Endodermal cell (in vitro differentiated cells): Measurements from ENCODE around the gene FCSK. TPM values are rescaled to one million over a fixed set of nuclear protein-coding genes. Genes with fewer than 3 reads are reported as not detected.

Source experiments
- DNase-seq: peaks from one replicate; pipeline ENCODE4 v3.0.0-alpha.2; 2017
- H3K27ac ChIP-seq: 2 replicates; pipeline ENCODE4 v1.5.1; 2013; ENCODE audit warnings: mild to moderate bottlenecking, low read depth, low read length, moderate library complexity
- H3K27me3 ChIP-seq: 2 replicates; pipeline ENCODE4 v1.6.1; 2013; ENCODE audit warnings: mild to moderate bottlenecking, low read length, moderate library complexity; ENCODE audit not compliant: insufficient read depth, control insufficient read depth, poor library complexity, severe bottlenecking
- H3K36me3 ChIP-seq: 2 replicates; pipeline ENCODE4 v1.7.0; 2013; ENCODE audit warnings: mild to moderate bottlenecking, low read length, moderate library complexity; ENCODE audit not compliant: control insufficient read depth, insufficient read depth
- H3K4me1 ChIP-seq: one replicate; pipeline ENCODE4 v1.7.0; 2013; ENCODE audit warnings: low read length; ENCODE audit not compliant: control insufficient read depth, insufficient read depth
- H3K4me3 ChIP-seq: 2 replicates; pipeline ENCODE4 v1.5.1; 2013; ENCODE audit warnings: mild to moderate bottlenecking, low read length, moderate library complexity
- H3K9ac ChIP-seq: 2 replicates; pipeline ENCODE4 v1.6.1; 2013; ENCODE audit warnings: mild to moderate bottlenecking, low read length, moderate library complexity; ENCODE audit not compliant: poor library complexity, severe bottlenecking; ENCODE audit errors: extremely low read depth
- H3K9me3 ChIP-seq: 2 replicates; pipeline ENCODE4 v1.6.1; 2013; ENCODE audit warnings: mild to moderate bottlenecking, low read length, moderate library complexity; ENCODE audit not compliant: control insufficient read depth
- H3K27ac Mint-ChIP-seq: 2 replicates; pipeline ENCODE4 v1.8.0; 2020; ENCODE audit warnings: mixed read lengths
- H3K27me3 Mint-ChIP-seq: 2 replicates; pipeline ENCODE4 v1.8.0; 2021; ENCODE audit warnings: mild to moderate bottlenecking, mixed read lengths; ENCODE audit not compliant: insufficient read depth
- H3K36me3 Mint-ChIP-seq: 2 replicates; pipeline ENCODE4 v1.8.0; 2020; ENCODE audit warnings: low read depth, mixed read lengths
- H3K4me1 Mint-ChIP-seq: 2 replicates; pipeline ENCODE4 v1.8.0; 2020; ENCODE audit warnings: mixed read lengths
- H3K4me3 Mint-ChIP-seq: 2 replicates; pipeline ENCODE4 v1.8.0; 2020; ENCODE audit warnings: mild to moderate bottlenecking, moderate library complexity, mixed read lengths
- H3K9me3 Mint-ChIP-seq: 2 replicates; pipeline ENCODE4 v1.8.0; 2020; ENCODE audit warnings: mild to moderate bottlenecking, mixed read lengths
- CTCF ChIP-seq: fragments of 200-600 bp; sonication (generic); conservative IDR thresholded peaks from 2 replicates; pipeline ENCODE4 v1.5.0; 2021; ENCODE audit warnings: antibody characterized with exemption, mild to moderate bottlenecking
- whole genome bisulfite sequencing, 2 experiments: methylation state at CpG; one replicate each; pipeline versions ENCODE4 v1.1.5 to v1.1.7; 2013; ENCODE audit warnings: missing lambda C conversion rate in 2 of 2, mixed read lengths in 1 of 2; ENCODE audit not compliant: insufficient coverage in 1 of 2, insufficient read length in 1 of 2; 5-methylcytosine and 5-hydroxymethylcytosine counted together
- total RNA-seq, 2 donors: library from RNA; stranded (reverse); fragmentation: NEBNext Ultra II Directional in 1 of 2; extraction: Animal tissue kit (Norgen Biotek cat#: 25700) in 1 of 2; gene quantifications; 2 replicates in 1 of 2; 3 replicates in 1 of 2; pipeline ENCODE4 v1.2.1, GENCODE V29; 2021

Gene FCSK
- total RNA-seq, 2 donors from 2014 or later, result 18.7 to 19.5 TPM

- peak; percentile 74 for DNase-seq
- Histone ChIP-seq H3K4me1 (no peaks in the 10 kb centered on the region), H3K9ac (no peak overlapping the region), H3K4me3 (no peak overlapping the region), H3K27me3 (no peaks in the 10 kb centered on the region), H3K27ac (no peak overlapping the region), H3K9me3 (no peaks in the 10 kb centered on the region), H3K36me3 (peaks cover 31% of the 10 kb centered on the region)
- TF ChIP-seq CTCF, result no peak
- Mint-ChIP-seq H3K27ac (no peak overlapping the region), H3K27me3 (no peaks in the 10 kb centered on the region), H3K4me1 (no peaks in the 10 kb centered on the region), H3K4me3 (no peak overlapping the region), H3K36me3 (peaks cover 29% of the 10 kb centered on the region), H3K9me3 (no peaks in the 10 kb centered on the region)
- WGBS, 2 experiments, result 85 to 93% methylated on average over 9 to 10 of the region's 10 CpGs
Measured at GRCh38 chr16:70478912-70479341, 24.5 kb downstream of the FCSK start.

- Histone ChIP-seq H3K4me1 (no peaks in the 10 kb centered on the region), H3K9ac (no peak overlapping the region), H3K9me3 (no peaks in the 10 kb centered on the region), H3K36me3 (peaks cover 40% of the 10 kb centered on the region), H3K4me3 (no peak overlapping the region), H3K27ac (no peak overlapping the region), H3K27me3 (no peaks in the 10 kb centered on the region)
- H3K9me3 Mint-ChIP-seq, result no peaks in the 10 kb centered on the region
- no peaks in the 10 kb centered on the region for H3K4me1 Mint-ChIP-seq
- no peak overlapping the region for H3K4me3 Mint-ChIP-seq
- H3K27ac Mint-ChIP-seq, result no peak overlapping the region
- WGBS, 2 experiments, result 94 to 98% methylated on average over 10 to 17 of the region's 17 CpGs
- no peaks in the 10 kb centered on the region for H3K27me3 Mint-ChIP-seq
- TF ChIP-seq CTCF, result no peak
- peaks cover 31% of the 10 kb centered on the region for H3K36me3 Mint-ChIP-seq
- DNase-seq, result no peak
Measured at GRCh38 chr16:70480127-70481105, 26.0 kb downstream of the FCSK start.

- no peaks in the 10 kb centered on the region for H3K9me3 ChIP-seq
- no peak overlapping the region for H3K4me3 Mint-ChIP-seq
- no peaks in the 10 kb centered on the region for H3K27me3 Mint-ChIP-seq
- no peaks in the 10 kb centered on the region for H3K27me3 ChIP-seq
- WGBS, 2 experiments, result 91 to 93% methylated on average over 5 to 7 of the region's 7 CpGs
- no peaks in the 10 kb centered on the region for H3K4me1 ChIP-seq
- H3K27ac ChIP-seq, result no peak overlapping the region
- H3K9ac ChIP-seq, result no peak overlapping the region
- H3K27ac Mint-ChIP-seq, result no peak overlapping the region
- TF ChIP-seq CTCF, result no peak
- peaks cover 40% of the 10 kb centered on the region for H3K36me3 ChIP-seq
- peaks cover 38% of the 10 kb centered on the region for H3K36me3 Mint-ChIP-seq
- H3K4me3 ChIP-seq, result no peak overlapping the region
- H3K9me3 Mint-ChIP-seq, result no peaks in the 10 kb centered on the region
- no peak for DNase-seq
- no peaks in the 10 kb centered on the region for H3K4me1 Mint-ChIP-seq
Measured at GRCh38 chr16:70481929-70482536, 27.6 kb downstream of the FCSK start.
